ENCODE data around the gene CENPS. TPM values are rescaled to one million over a fixed set of nuclear protein-coding genes. Genes with fewer than 3 reads are reported as not detected.

CENPS gene
- total and polyA plus RNA-seq, 2 of the 8 experiments (the other 6 are each of a cell fraction or from before 2014, with no cell fraction given) = 7.8 to 20.3 TPM

GRCh38 chr1:10459184-10459583 lies 29.0 kb downstream of the CENPS start (continued):
- TF ChIP-seq GTF2F1 (IDR thresholded peaks at IDR 0.05; ENCODE audit: borderline replicate concordance, low read depth, low read length) = no peak
- no peak for TF ChIP-seq SIN3A (conservative IDR thresholded peaks at IDR 0.05 in 1 of 2, IDR thresholded peaks at IDR 0.05 in 1 of 2; ENCODE audit: low read depth in 1 of 2, low read length in 2 of 2)
- no peak for TF ChIP-seq TCF12 (IDR thresholded peaks at IDR 0.05; ENCODE audit: low read depth, low read length)
- no peak for TF ChIP-seq SP4 (IDR thresholded peaks at IDR 0.05; ENCODE audit: low read length)
- no peak for TF ChIP-seq CREB1 (IDR thresholded peaks at IDR 0.05)

All from H1 (cell line).